Smooth muscle cell (in vitro differentiated cells): Measurements from ENCODE around the gene CTNNBL1. TPM values are rescaled to one million over a fixed set of nuclear protein-coding genes. Genes with fewer than 3 reads are reported as not detected.

Experiments
- DNase-seq: peaks from one replicate; lab custom pipeline; 2025; ENCODE audit not compliant: unreplicated experiment; lab: John Stamatoyannopoulos, UW
- H2AFZ ChIP-seq: fragments of 200-600 bp; sonication (generic); 2 replicates; pipeline ENCODE4 v1.6.0; 2016; ENCODE audit warnings: antibody characterized with exemption, low read depth, mild to moderate bottlenecking
- H3F3A ChIP-seq: fragments of 200-600 bp; sonication (generic); 2 replicates; pipeline ENCODE4 v1.6.0; 2017; ENCODE audit warnings: antibody characterized with exemption, low read depth
- H3K27ac ChIP-seq: fragments of 200-600 bp; sonication (generic); 2 replicates; pipeline ENCODE4 v1.5.1; 2016; ENCODE audit warnings: low read depth, mild to moderate bottlenecking
- H3K27me3 ChIP-seq: fragments of 200-600 bp; sonication (generic); 2 replicates; pipeline ENCODE4 v1.6.1; 2016; ENCODE audit warnings: low read depth, mild to moderate bottlenecking
- H3K36me3 ChIP-seq: fragments of 200-600 bp; sonication (generic); 2 replicates; pipeline ENCODE4 v1.5.1; 2016; ENCODE audit warnings: low read depth
- H3K4me1 ChIP-seq: fragments of 200-600 bp; sonication (generic); 2 replicates; pipeline ENCODE4 v1.5.1; 2016; ENCODE audit warnings: low read depth
- H3K4me2 ChIP-seq: fragments of 200-600 bp; sonication (generic); 2 replicates; pipeline ENCODE4 v1.6.0; 2016; ENCODE audit warnings: mild to moderate bottlenecking
- H3K4me3 ChIP-seq: fragments of 200-600 bp; sonication (generic); 2 replicates; pipeline ENCODE4 v1.5.1; 2016; ENCODE audit warnings: mild to moderate bottlenecking
- H3K79me2 ChIP-seq: fragments of 200-600 bp; sonication (generic); 2 replicates; pipeline ENCODE4 v1.6.0; 2016; ENCODE audit warnings: low read depth, mild to moderate bottlenecking
- H3K9ac ChIP-seq: fragments of 200-600 bp; sonication (generic); 2 replicates; pipeline ENCODE4 v1.6.0; 2016; ENCODE audit warnings: low read depth
- H3K9me3 ChIP-seq: fragments of 200-600 bp; sonication (generic); replicated peaks from 2 replicates; pipeline ENCODE4 v1.5.1; 2016; ENCODE audit warnings: low read depth
- H4K20me1 ChIP-seq: fragments of 200-600 bp; sonication (generic); 2 replicates; pipeline ENCODE4 v1.6.0; 2016; ENCODE audit warnings: low read depth
- CTCF ChIP-seq: fragments of 200-600 bp; sonication (generic); IDR thresholded peaks from 2 replicates; pipeline ENCODE4 v1.5.1; 2017; ENCODE audit warnings: borderline replicate concordance, mild to moderate bottlenecking, antibody characterized with exemption; ENCODE audit not compliant: insufficient read depth, poor library complexity, severe bottlenecking
- WGBS: methylation state at CpG from one replicate; pipeline ENCODE4 v1.1.7; 2016; ENCODE audit warnings: low lambda C conversion rate; 5-methylcytosine and 5-hydroxymethylcytosine counted together
- polyA plus RNA-seq: library from polyadenylated mRNA; unstranded; fragments of >200 nt; fragmentation: Nextera tagmentation; extraction: Ambion mirVana; gene quantifications from 2 replicates; pipeline ENCODE4 v1.2.1, GENCODE V29; 2016
- total RNA-seq: library from RNA; depleted of rRNA; stranded (reverse); fragments of >200 nt; gene quantifications from 2 replicates; pipeline ENCODE4 v1.2.3, GENCODE V29; 2014

The CTNNBL1 gene
- total and polyA plus RNA-seq, 2 experiments from 2014 or later = 33.3 to 63.6 TPM

GRCh38 chr20:37804584-37805566, 111.0 kb downstream of the CTNNBL1 start:
- Histone ChIP-seq H3F3A (no peaks in the 10 kb centered on the region), H3K27ac (no peak overlapping the region), H3K27me3 (no peaks in the 10 kb centered on the region), H3K9me3 (no peaks in the 10 kb centered on the region), H4K20me1 (no peaks in the 10 kb centered on the region), H3K4me2 (no peak overlapping the region), H2AFZ (no peak overlapping the region), H3K79me2 (no peaks in the 10 kb centered on the region), H3K4me3 (no peak overlapping the region), H3K36me3 (no peaks in the 10 kb centered on the region), H3K9ac (no peak overlapping the region), H3K4me1 (peaks cover 10% of the 10 kb centered on the region)
- DNase-seq = no peak
- 97% methylated on average over 16 of the region's 16 CpGs for WGBS
- no peak for TF ChIP-seq CTCF

GRCh38 chr20:37807471-37808232, 113.8 kb downstream of the CTNNBL1 start:
- Histone ChIP-seq H3K4me1 (peaks cover 10% of the 10 kb centered on the region), H3K27ac (no peak overlapping the region), H4K20me1 (no peaks in the 10 kb centered on the region), H3K4me3 (no peak overlapping the region), H3K4me2 (no peak overlapping the region), H3F3A (no peaks in the 10 kb centered on the region), H3K27me3 (no peaks in the 10 kb centered on the region), H3K79me2 (no peaks in the 10 kb centered on the region), H3K36me3 (no peaks in the 10 kb centered on the region), H3K9ac (no peak overlapping the region), H2AFZ (no peak overlapping the region), H3K9me3 (no peaks in the 10 kb centered on the region)
- WGBS = 85% methylated on average over 5 of the region's 5 CpGs
- no peak for DNase-seq
- TF ChIP-seq CTCF = no peak

- H4K20me1 ChIP-seq = no peaks in the 10 kb centered on the region
- no peaks in the 10 kb centered on the region for H3K27me3 ChIP-seq
- TF ChIP-seq CTCF = no peak
- DNase-seq = no peak
- peaks cover 10% of the 10 kb centered on the region for H3K4me1 ChIP-seq
- no peaks in the 10 kb centered on the region for H3K79me2 ChIP-seq
- peak overlapping the region; percentile 22 for H3K27ac ChIP-seq
- no peaks in the 10 kb centered on the region for H3F3A ChIP-seq
- no peak overlapping the region for H3K9ac ChIP-seq
- H3K4me2 ChIP-seq = no peak overlapping the region
- no peaks in the 10 kb centered on the region for H3K36me3 ChIP-seq
- H3K4me3 ChIP-seq = no peak overlapping the region
- 52% methylated on average over 7 of the region's 7 CpGs for WGBS
- no peak overlapping the region for H2AFZ ChIP-seq
- H3K9me3 ChIP-seq = no peaks in the 10 kb centered on the region
These were observed 114.6 kb downstream of the CTNNBL1 start for GRCh38 chr20:37808233-37809070.
